Mesendoderm (in vitro differentiated cells): Measurements from ENCODE around the gene RPS6KC1.
"Not testable (repeated sequence)": the region's sequence is repeated elsewhere in the genome, so short reads cannot be mapped to it uniquely, and the experiment has no call there.

Source experiments
- DNase-seq: peaks from one replicate; pipeline ENCODE4 v3.0.0; 2013
- H2AK5ac ChIP-seq: 2 replicates; pipeline ENCODE4 v1.6.1; 2013; ENCODE audit warnings: low read length, inconsistent platforms
- H2BK120ac ChIP-seq: 2 replicates; pipeline ENCODE4 v1.6.1; 2013; ENCODE audit warnings: low read depth, mild to moderate bottlenecking, low read length, moderate library complexity, mixed read lengths
- H2BK15ac ChIP-seq: replicated peaks from 2 replicates; pipeline ENCODE4 v1.6.1; 2013; ENCODE audit warnings: low read depth, mild to moderate bottlenecking, moderate library complexity
- H2BK5ac ChIP-seq: 2 replicates; pipeline ENCODE4 v1.6.1; 2013; ENCODE audit warnings: low read length, inconsistent platforms
- H3K18ac ChIP-seq: 2 replicates; pipeline ENCODE4 v1.6.1; 2013; ENCODE audit warnings: mild to moderate bottlenecking, low read length, mixed read lengths
- H3K23ac ChIP-seq: one replicate; pipeline ENCODE4 v1.6.1; 2013; ENCODE audit warnings: low read length
- H3K27ac ChIP-seq: 2 replicates; pipeline ENCODE4 v1.5.1; 2013; ENCODE audit warnings: low read depth, mild to moderate bottlenecking, inconsistent platforms, low read length, moderate library complexity
- H3K27me3 ChIP-seq: 2 replicates; pipeline ENCODE4 v1.6.1; 2013; ENCODE audit warnings: low read length, control low read depth, mild to moderate bottlenecking, inconsistent platforms; ENCODE audit not compliant: insufficient read depth, poor library complexity
- H3K36me3 ChIP-seq: 2 replicates; pipeline ENCODE4 v1.6.1; 2013; ENCODE audit warnings: low read length, inconsistent platforms; ENCODE audit not compliant: control insufficient read depth, insufficient read depth
- H3K4ac ChIP-seq: one replicate; pipeline ENCODE4 v1.6.1; 2013; ENCODE audit warnings: low read depth, mild to moderate bottlenecking, low read length, moderate library complexity
- H3K4me1 ChIP-seq: 2 replicates; pipeline ENCODE4 v1.6.1; 2013; ENCODE audit warnings: low read depth, low read length, inconsistent platforms; ENCODE audit not compliant: control insufficient read depth
- H3K4me2 ChIP-seq: 2 replicates; pipeline ENCODE4 v1.6.1; 2013; ENCODE audit warnings: low read length
- H3K4me3 ChIP-seq: 2 replicates; pipeline ENCODE4 v1.5.1; 2013; ENCODE audit warnings: mild to moderate bottlenecking, low read length
- H3K56ac ChIP-seq: one replicate; pipeline ENCODE4 v1.6.1; 2013; ENCODE audit warnings: low read length
- H3K79me1 ChIP-seq: 2 replicates; pipeline ENCODE4 v1.6.1; 2013; ENCODE audit warnings: low read length, inconsistent platforms
- H3K79me2 ChIP-seq: 2 replicates; pipeline ENCODE4 v1.6.1; 2013; ENCODE audit warnings: mild to moderate bottlenecking, low read length; ENCODE audit not compliant: control insufficient read depth, insufficient read depth
- H3K9ac ChIP-seq: 2 replicates; pipeline ENCODE4 v1.6.1; 2013; ENCODE audit warnings: low read length, inconsistent platforms
- H4K5ac ChIP-seq: one replicate; pipeline ENCODE4 v1.6.1; 2013; ENCODE audit warnings: low read length
- H4K8ac ChIP-seq: one replicate; pipeline ENCODE4 v1.6.1; 2013; ENCODE audit warnings: low read depth, mild to moderate bottlenecking, control low read depth, low read length, moderate library complexity
- WGBS: extraction: QIAGEN DNeasy Blood & Tissue Kit; methylation state at CpG from one replicate; pipeline ENCODE4 v1.1.7; 2013; ENCODE audit warnings: low lambda C conversion rate, missing lambda C conversion rate; ENCODE audit not compliant: insufficient coverage; ENCODE audit errors: extremely low coverage; 5-methylcytosine and 5-hydroxymethylcytosine counted together

Gene RPS6KC1

GRCh38 chr1:213183036-213183672 lies 132.1 kb downstream of the RPS6KC1 start:
- Histone ChIP-seq H3K36me3 (no peaks in the 10 kb centered on the region), H3K4ac (no peak overlapping the region), H3K4me2 (no peak overlapping the region), H3K18ac (no peak overlapping the region), H3K56ac (no peak overlapping the region), H3K27ac (no peak overlapping the region), H3K4me3 (no peak overlapping the region), H4K8ac (no peak overlapping the region), H3K9ac (no peak overlapping the region), H3K79me2 (no peaks in the 10 kb centered on the region), H3K4me1 (no peaks in the 10 kb centered on the region), H2BK15ac (no peak overlapping the region), H3K79me1 (peaks cover 2% of the 10 kb centered on the region), H2AK5ac (no peak overlapping the region), H4K5ac (no peak overlapping the region), H2BK120ac (no peak overlapping the region), H3K27me3 (no peaks in the 10 kb centered on the region), H2BK5ac (no peak overlapping the region), H3K23ac (no peak overlapping the region)
- no peak for DNase-seq
- no CpG with 5 or more reads among the region's 3 CpGs for WGBS

- Histone ChIP-seq H3K79me2 (no peaks in the 10 kb centered on the region), H4K5ac (no peak overlapping the region), H3K23ac (no peak overlapping the region), H3K27me3 (no peaks in the 10 kb centered on the region), H2BK15ac (no peak overlapping the region), H3K4me2 (no peak overlapping the region), H2BK5ac (no peak overlapping the region), H3K18ac (no peak overlapping the region), H3K4me1 (no peaks in the 10 kb centered on the region), H3K56ac (no peak overlapping the region), H2BK120ac (no peak overlapping the region), H3K4me3 (no peak overlapping the region), H3K4ac (no peak overlapping the region), H3K36me3 (no peaks in the 10 kb centered on the region), H3K27ac (no peak overlapping the region), H3K79me1 (peaks cover 2% of the 10 kb centered on the region), H2AK5ac (no peak overlapping the region), H3K9ac (no peak overlapping the region), H4K8ac (no peak overlapping the region)
- DNase-seq: no peak
- no CpG with 5 or more reads among the region's 2 CpGs for WGBS
These were observed 135.1 kb downstream of the RPS6KC1 start for GRCh38 chr1:213186168-213186567.

GRCh38 chr1:213192026-213192425 lies 141.0 kb downstream of the RPS6KC1 start:
- Histone ChIP-seq H2BK15ac (no peak overlapping the region), H2BK5ac (no peak overlapping the region), H3K23ac (no peak overlapping the region), H2BK120ac (no peak overlapping the region), H3K9ac (no peak overlapping the region), H3K27me3 (no peaks in the 10 kb centered on the region), H3K4me2 (no peak overlapping the region), H4K5ac (no peak overlapping the region), H3K18ac (no peak overlapping the region), H4K8ac (no peak overlapping the region), H2AK5ac (no peak overlapping the region), H3K4me3 (no peak overlapping the region), H3K4me1 (no peaks in the 10 kb centered on the region), H3K36me3 (no peaks in the 10 kb centered on the region), H3K79me1 (peaks cover 4% of the 10 kb centered on the region), H3K56ac (no peak overlapping the region), H3K79me2 (no peaks in the 10 kb centered on the region), H3K4ac (no peak overlapping the region), H3K27ac (no peak overlapping the region)
- WGBS: no CpG with 5 or more reads among the region's 1 CpG
- no peak for DNase-seq

GRCh38 chr1:213194383-213194782 lies 143.3 kb downstream of the RPS6KC1 start:
- Histone ChIP-seq H3K79me1 (peaks cover 2% of the 10 kb centered on the region), H3K18ac (no peak overlapping the region), H3K4me2 (no peak overlapping the region), H3K4me1 (no peaks in the 10 kb centered on the region), H3K4me3 (no peak overlapping the region), H3K79me2 (no peaks in the 10 kb centered on the region), H2BK15ac (no peak overlapping the region), H2BK120ac (no peak overlapping the region), H4K5ac (no peak overlapping the region), H3K56ac (no peak overlapping the region), H3K4ac (no peak overlapping the region), H3K27me3 (no peaks in the 10 kb centered on the region), H2BK5ac (no peak overlapping the region), H3K9ac (no peak overlapping the region), H3K27ac (no peak overlapping the region), H2AK5ac (no peak overlapping the region), H3K36me3 (no peaks in the 10 kb centered on the region), H4K8ac (no peak overlapping the region), H3K23ac (no peak overlapping the region)
- WGBS: no CpG with 5 or more reads among the region's 5 CpGs
- DNase-seq: peak; percentile 4

GRCh38 chr1:213194855-213195254 lies 143.8 kb downstream of the RPS6KC1 start:
- H3K4me3 ChIP-seq: no peak overlapping the region
- H4K8ac ChIP-seq: no peak overlapping the region
- H3K4me1 ChIP-seq: no peaks in the 10 kb centered on the region
- no peak overlapping the region for H3K4me2 ChIP-seq
- no peak overlapping the region for H2AK5ac ChIP-seq
- H3K18ac ChIP-seq: no peak overlapping the region
- DNase-seq: no peak
- no peaks in the 10 kb centered on the region for H3K79me2 ChIP-seq
- H3K56ac ChIP-seq: no peak overlapping the region
- H2BK15ac ChIP-seq: no peak overlapping the region
- H3K27me3 ChIP-seq: no peaks in the 10 kb centered on the region
- H3K4ac ChIP-seq: no peak overlapping the region
- H4K5ac ChIP-seq: no peak overlapping the region
- H3K23ac ChIP-seq: no peak overlapping the region
- H3K36me3 ChIP-seq: no peaks in the 10 kb centered on the region
- H2BK120ac ChIP-seq: no peak overlapping the region
- no peak overlapping the region for H3K9ac ChIP-seq
- H2BK5ac ChIP-seq: no peak overlapping the region
- H3K27ac ChIP-seq: no peak overlapping the region
- peaks cover 2% of the 10 kb centered on the region for H3K79me1 ChIP-seq

- H3K36me3 ChIP-seq, H3K9ac ChIP-seq: not testable (repeated sequence)
These were observed 145.4 kb downstream of the RPS6KC1 start for GRCh38 chr1:213196328-213197054.

More at GRCh38 chr1:213196328-213197054, 145.4 kb downstream of the RPS6KC1 start:
- not testable (repeated sequence) for H4K8ac ChIP-seq, H3K79me2 ChIP-seq, H3K27me3 ChIP-seq, H3K4me3 ChIP-seq, H3K79me1 ChIP-seq, H3K56ac ChIP-seq, H3K4me2 ChIP-seq, H2BK120ac ChIP-seq, H4K5ac ChIP-seq, DNase-seq, H3K4ac ChIP-seq, H3K23ac ChIP-seq, H3K27ac ChIP-seq, H2BK15ac ChIP-seq, H3K18ac ChIP-seq, H3K4me1 ChIP-seq, H2AK5ac ChIP-seq, H2BK5ac ChIP-seq
- no CpG with 5 or more reads among the region's 10 CpGs for WGBS
